Panc1 (cell line): Measurements from ENCODE around the gene KIF27. TPM values are rescaled to one million over a fixed set of nuclear protein-coding genes. Genes with fewer than 3 reads are reported as not detected.

Source experiments
- ATAC-seq: fragments of 200-7000 bp; cut with Tn5 transposase; 2 replicates; pipeline ENCODE4 v1.9.1; 2020; ENCODE audit warnings: mild to moderate bottlenecking, moderate library complexity
- BruUV-seq: library from RNA; stranded (reverse); fragments of 400-500 nt; replicated peaks from 2 replicates; lab custom pipeline; 2021; lab: Mats Ljungman, UMichigan
- CTCF ChIA-PET: fragments of 300-600 bp; sonication (Branson Sonifier 250); formaldehyde crosslinking; loops from one replicate; lab custom pipeline; 2022; ENCODE audit warnings: antibody characterized with exemption; lab: Charles Lee
- POLR2A ChIA-PET: fragments of 300-600 bp; sonication (Branson Sonifier 250); formaldehyde crosslinking; loops from one replicate; lab custom pipeline; 2022; ENCODE audit warnings: antibody characterized with exemption; lab: Charles Lee
- DNase-seq: peaks from one replicate; pipeline ENCODE4 v3.0.0-alpha.2; 2010; ENCODE audit warnings: low read depth, low spot score
- H3K27ac ChIP-seq: 2 replicates; pipeline ENCODE4 v1.5.1; 2011; ENCODE audit warnings: mild to moderate bottlenecking, low read length, inconsistent platforms
- H3K27me3 ChIP-seq: fragments of 200-500 bp; sonication (Bioruptor generic); 2 replicates; pipeline ENCODE4 v1.6.0; 2014; ENCODE audit warnings: low read length, inconsistent platforms; ENCODE audit not compliant: control insufficient read depth, insufficient read depth
- H3K36me3 ChIP-seq: fragments of 200-500 bp; sonication (Bioruptor generic); 2 replicates; pipeline ENCODE4 v1.5.1; 2014; ENCODE audit warnings: inconsistent platforms, mild to moderate bottlenecking, low read length, moderate library complexity; ENCODE audit not compliant: control insufficient read depth, insufficient read depth
- H3K4me1 ChIP-seq: 2 replicates; pipeline ENCODE4 v1.5.1; 2011; ENCODE audit warnings: inconsistent platforms, mild to moderate bottlenecking, low read length, moderate library complexity; ENCODE audit not compliant: control insufficient read depth, insufficient read depth
- H3K4me3 ChIP-seq, 2 experiments: 2 replicates each; pipeline ENCODE4 v1.5.1; 2011 to 2012; ENCODE audit warnings: low read depth in 2 of 2, low read length in 2 of 2, mild to moderate bottlenecking in 2 of 2, inconsistent platforms in 1 of 2, moderate library complexity in 1 of 2
- H3K9me3 ChIP-seq: fragments of 200-500 bp; sonication (Bioruptor generic); 2 replicates; pipeline ENCODE4 v1.5.1; 2014; ENCODE audit warnings: low read depth, mild to moderate bottlenecking, inconsistent platforms, low read length, moderate library complexity; ENCODE audit not compliant: control insufficient read depth, insufficient read depth
- CTCF ChIP-seq: fragments of 450-650 bp; IDR thresholded peaks from 2 replicates; pipeline ENCODE4 v1.5.1; 2017; ENCODE audit warnings: mild to moderate bottlenecking
- POLR2AphosphoS5 ChIP-seq: IDR thresholded peaks from 2 replicates; pipeline ENCODE4 v1.6.1; 2012; ENCODE audit warnings: mild to moderate bottlenecking, low read depth, low read length, moderate library complexity
- REST ChIP-seq, 2 experiments: IDR thresholded peaks; 2 replicates each; pipeline ENCODE4 v1.6.1; 2011 to 2012; ENCODE audit warnings: low read depth in 2 of 2, control low read depth in 1 of 2, low read length in 1 of 2, mild to moderate bottlenecking in 1 of 2, moderate library complexity in 1 of 2; ENCODE audit not compliant: insufficient read depth in 1 of 2
- SIN3A ChIP-seq: IDR thresholded peaks from 2 replicates; pipeline ENCODE4 v1.6.1; 2012; ENCODE audit warnings: low read depth, mild to moderate bottlenecking, low read length, moderate library complexity, borderline replicate concordance; ENCODE audit not compliant: insufficient read depth
- TCF7L2 ChIP-seq: IDR thresholded peaks from 2 replicates; pipeline ENCODE4 v1.6.1; 2011; ENCODE audit warnings: mild to moderate bottlenecking, low read depth, low read length, inconsistent platforms
- in situ Hi-C: cut with HindIII; loops from 2 replicates; pipeline ENCODE4 v1.10.0; 2016; ENCODE audit warnings: low sequenced_read_pairs, low pct_unique_long_range_greater_than_20kb
- intact Hi-C: fragments of 100-400 bp; cut with micrococcal nuclease; formaldehyde crosslinking; loops from one replicate; pipeline ENCODE4 v1.10.0; 2022; ENCODE audit not compliant: unreplicated experiment
- total RNA-seq: library from RNA; stranded (reverse); gene quantifications from one replicate; pipeline ENCODE4 v1.2.1, GENCODE V29; 2021; ENCODE audit not compliant: unreplicated experiment

KIF27 gene
- total RNA-seq, 1 experiment from 2014 or later, result 3.4 TPM

GRCh38 chr9:83964973-83965349, 43.7 kb upstream of the KIF27 start:
- Histone ChIP-seq H3K27me3 (no peaks in the 10 kb centered on the region), H3K4me3 (no peak overlapping the region), H3K27ac (peak overlapping the region; percentile 69; the same call in 1 of the 2 replicates), H3K4me1 (no peaks in the 10 kb centered on the region), H3K36me3 (peaks cover 13% of the 10 kb centered on the region), H3K9me3 (no peaks in the 10 kb centered on the region)
- intact Hi-C loops, result no loop called here
- no TSS peak for BruUV-seq
- 0 out of 2 replicates have a peak, but pooled peaks have one; percentile 49 for TF ChIP-seq POLR2AphosphoS5
- TF ChIP-seq SIN3A, result no peak
- ATAC-seq, result peak; percentile 57
- in situ Hi-C loops, result no loop called here
- CTCF ChIA-PET, result no interaction called here
- POLR2A ChIA-PET, result no interaction called here
- no peak for DNase-seq

GRCh38 chr9:83962165-83962564, 40.9 kb upstream of the KIF27 start:
- DNase-seq (no peak), ATAC-seq (no peak)
- no peaks in the 10 kb centered on the region; the same call in 1 of the 2 replicates for H3K36me3 ChIP-seq
- H3K27me3 ChIP-seq, result no peaks in the 10 kb centered on the region
- H3K27ac ChIP-seq, result peak overlapping the region; percentile 61; the same call in 1 of the 2 replicates
- H3K4me3 ChIP-seq, result no peak overlapping the region
- peaks cover 6% of the 10 kb centered on the region for H3K4me1 ChIP-seq
- TF ChIP-seq SIN3A (no peak), CTCF (no peak), TCF7L2 (no peak), POLR2AphosphoS5 (no peak), REST (IDR thresholded peaks at IDR 0.05; ENCODE audit: insufficient read depth in 1 of 2, low read depth in 2 of 2, low read length in 1 of 2) (no peak)
- intact Hi-C loops (no loop called here), in situ Hi-C loops (no loop called here)
- POLR2A ChIA-PET, result no interaction called here
- no peaks in the 10 kb centered on the region for H3K9me3 ChIP-seq
- no TSS peak for BruUV-seq
- CTCF ChIA-PET, result no interaction called here

GRCh38 chr9:83960991-83961390, 39.8 kb upstream of the KIF27 start:
- POLR2A ChIA-PET, result no interaction called here
- Histone ChIP-seq H3K4me1 (peaks cover 6% of the 10 kb centered on the region), H3K27me3 (no peaks in the 10 kb centered on the region), H3K9me3 (no peaks in the 10 kb centered on the region), H3K36me3 (no peaks in the 10 kb centered on the region), H3K27ac (no peak overlapping the region), H3K4me3 (no peak overlapping the region)
- no peak for DNase-seq
- in situ Hi-C loops, result no loop called here
- TF ChIP-seq REST (IDR thresholded peaks at IDR 0.05; ENCODE audit: insufficient read depth in 1 of 2, low read depth in 2 of 2, low read length in 1 of 2) (no peak), TCF7L2 (no peak), SIN3A (no peak)
- no TSS peak for BruUV-seq
- CTCF ChIA-PET, result no interaction called here
- intact Hi-C loops, result no loop called here
- ATAC-seq, result no peak
